Measurements from ENCODE around the gene KREMEN1.

Gene KREMEN1

DNA sequence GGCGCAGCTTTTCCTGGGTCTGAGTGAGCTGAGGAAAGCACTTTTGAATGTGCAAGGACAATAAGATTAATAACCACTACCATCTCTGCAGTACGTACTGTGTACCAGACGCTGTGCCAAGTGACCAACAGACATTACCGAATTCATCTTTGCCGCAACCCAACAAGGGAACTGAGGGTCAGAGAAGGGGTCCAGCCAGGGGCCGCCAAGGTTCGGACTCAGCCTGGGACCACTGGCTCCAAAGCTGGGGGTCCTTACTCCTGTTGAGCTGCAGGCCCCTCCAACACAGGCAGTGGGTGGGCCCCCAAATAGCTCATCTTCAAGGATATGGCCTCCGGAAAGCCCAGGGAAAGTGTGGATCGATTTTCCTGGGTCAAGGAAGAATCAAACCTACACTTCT, 77.9 kb downstream of the KREMEN1 start:
- DNase-seq (ENCODE audit: low read depth) = no peak
- H3K4me3 ChIP-seq (ENCODE audit: low read depth, low read length) = no peak overlapping the region
- TF ChIP-seq CTCF (IDR thresholded peaks at IDR 0.05; ENCODE audit: insufficient read depth, low read depth, low read length, missing control alignments) = no peak

DNA sequence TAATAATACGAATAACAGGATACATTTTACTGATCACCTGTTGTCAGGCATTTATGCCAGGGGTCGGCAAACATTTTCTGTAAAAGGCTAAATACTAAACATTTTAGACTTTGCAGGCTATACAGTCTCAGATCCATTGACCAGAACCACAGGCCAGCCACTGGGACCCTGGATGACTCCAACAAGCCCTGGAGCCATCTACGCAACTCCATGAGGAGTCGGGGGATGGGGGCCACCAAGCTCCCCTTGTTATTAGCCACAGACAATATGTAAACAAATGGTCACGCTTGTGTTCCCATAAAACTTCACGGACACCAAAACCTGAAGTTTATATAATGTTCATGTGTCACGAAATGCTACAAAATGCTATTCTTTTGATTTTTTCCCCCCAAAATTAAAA, 78.5 kb downstream of the KREMEN1 start:
- DNase-seq (ENCODE audit: low read depth) = no peak
- no peak overlapping the region for H3K4me3 ChIP-seq (ENCODE audit: low read depth, low read length)
- TF ChIP-seq CTCF (IDR thresholded peaks at IDR 0.05; ENCODE audit: insufficient read depth, low read depth, low read length, missing control alignments) = no peak

GRCh38 chr22:29152045-29152953, 79.5 kb downstream of the KREMEN1 start:
- TF ChIP-seq CTCF (IDR thresholded peaks at IDR 0.05; ENCODE audit: insufficient read depth, low read depth, low read length, missing control alignments) = no peak
- no peak overlapping the region for H3K4me3 ChIP-seq (ENCODE audit: low read depth, low read length)

GRCh38 chr22:29152954-29153719, 80.3 kb downstream of the KREMEN1 start:
- no peak overlapping the region for H3K4me3 ChIP-seq (ENCODE audit: low read depth, low read length)
- DNase-seq (ENCODE audit: low read depth) = no peak
- TF ChIP-seq CTCF (IDR thresholded peaks at IDR 0.05; ENCODE audit: insufficient read depth, low read depth, low read length, missing control alignments) = no peak

More at GRCh38 chr22:29152045-29152953, 79.5 kb downstream of the KREMEN1 start:
- DNase-seq (ENCODE audit: low read depth) = no peak

DNA sequence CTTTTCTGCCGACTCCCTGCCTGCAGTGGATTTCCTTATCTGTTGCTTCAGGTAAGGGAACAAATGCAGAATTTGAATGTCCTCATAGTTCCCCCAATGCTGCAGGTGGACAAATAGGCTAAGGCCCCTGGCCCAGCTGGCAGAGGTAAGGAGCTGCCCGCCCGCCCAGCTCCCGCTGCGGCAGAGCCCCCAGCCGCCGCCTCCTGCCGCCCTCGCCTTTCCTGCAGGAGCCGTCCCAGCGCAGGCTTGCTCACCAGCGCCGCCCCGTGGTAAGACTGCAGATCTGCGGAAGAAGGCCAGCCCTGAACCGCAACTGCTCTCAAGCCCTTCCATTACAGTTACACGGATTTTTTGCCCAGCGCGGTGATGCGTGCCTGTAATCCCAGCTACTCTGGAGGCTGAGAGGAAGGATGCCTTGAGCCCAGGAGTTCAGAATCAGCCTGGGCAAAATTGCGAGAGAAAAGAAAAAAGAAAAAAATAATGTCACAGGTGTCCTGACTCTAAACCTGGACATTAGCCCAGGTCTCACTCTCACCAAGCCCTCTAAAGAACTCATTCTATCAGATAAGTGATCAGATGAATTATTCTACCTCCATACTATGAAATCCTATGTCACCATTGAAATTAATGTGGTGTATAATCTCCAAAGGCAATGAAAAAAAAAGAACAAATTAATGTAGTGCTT, 81.7 kb downstream of the KREMEN1 start:
- no peak overlapping the region for H3K4me3 ChIP-seq (ENCODE audit: low read depth, low read length)
- peak; percentile 72 for DNase-seq (ENCODE audit: low read depth)
- TF ChIP-seq CTCF (IDR thresholded peaks at IDR 0.05; ENCODE audit: insufficient read depth, low read depth, low read length, missing control alignments) = peak; percentile 94

- no peak for DNase-seq (ENCODE audit: low read depth)
- H3K4me3 ChIP-seq (ENCODE audit: low read depth, low read length) = no peak overlapping the region
- TF ChIP-seq CTCF (IDR thresholded peaks at IDR 0.05; ENCODE audit: insufficient read depth, low read depth, low read length, missing control alignments) = no peak
Measured at GRCh38 chr22:29155966-29156365, 83.1 kb downstream of the KREMEN1 start.
